Adrenal gland (tissue), 5 donors: ENCODE data around the gene SMURF1.

Source experiments
- CTCF ChIP-seq, 6 experiments: fragments of 450-650 bp in 4 of 6; fragments of 200-600 bp in 2 of 6; sonication (generic) in 1 of 6; IDR thresholded peaks; 1 replicate in 5 of 6; 2 replicates in 1 of 6; pipeline versions ENCODE4 v1.5.1 to v1.8.0; 2016 to 2021; ENCODE audit warnings: antibody characterized with exemption in 6 of 6, mild to moderate bottlenecking in 2 of 6, moderate library complexity in 1 of 6
- POLR2A ChIP-seq, 2 donors: fragments of 450-650 bp; IDR thresholded peaks; one replicate each; pipeline ENCODE4 v1.6.1; 2017; ENCODE audit warnings: antibody characterized with exemption in 2 of 2, mild to moderate bottlenecking in 2 of 2, moderate library complexity in 1 of 2
- donor health status: DM: no; HTN: no; CAD: no.

DNA sequence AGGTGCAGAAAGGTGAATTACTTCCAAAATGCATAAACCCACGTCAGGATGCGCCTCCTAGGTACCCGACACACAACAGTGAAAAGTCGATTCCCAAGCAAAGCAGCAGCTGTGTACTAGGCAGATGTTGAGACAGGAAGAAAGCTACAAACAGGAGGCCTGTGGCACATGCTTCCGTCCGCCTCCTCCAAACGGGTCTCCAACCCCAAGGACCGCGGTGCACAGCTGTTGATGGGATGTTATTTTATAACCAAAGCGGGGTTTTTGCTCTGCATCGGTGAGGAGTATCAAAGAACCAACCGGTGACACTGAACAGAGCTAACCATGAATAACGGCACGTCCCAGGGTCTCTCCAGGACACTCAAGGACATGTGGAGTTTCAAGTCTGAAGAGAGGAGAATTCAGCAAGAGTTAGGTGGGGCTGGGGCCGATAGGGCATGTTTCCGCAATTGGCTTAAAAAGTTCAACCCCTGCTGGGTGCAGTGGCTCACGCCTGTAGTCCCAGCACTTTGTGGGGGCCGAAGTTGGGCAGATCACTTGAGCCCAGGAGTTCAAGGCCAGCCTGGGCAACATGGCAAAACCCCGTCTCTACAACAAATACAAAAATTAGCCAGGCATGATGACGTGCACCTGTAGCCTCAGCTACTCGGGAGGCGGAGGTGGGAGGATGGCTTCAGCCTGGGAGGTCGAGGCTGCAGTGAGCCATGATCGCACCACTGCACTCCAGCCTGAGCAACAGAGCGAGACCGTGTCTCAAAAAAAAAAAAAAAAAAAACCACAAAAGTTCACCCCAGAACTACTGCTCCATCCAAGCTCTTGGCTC, 108.0 kb downstream of the SMURF1 start:
- TF ChIP-seq POLR2A (IDR thresholded peaks at IDR 0.05), result no peak
- TF ChIP-seq CTCF (IDR thresholded peaks at IDR 0.05), result no peak
